IPS DF 19.7 (cell line): ENCODE measurements around the gene DLX2.

Experiments
- DNase-seq: peaks from one replicate; pipeline ENCODE4 v3.0.0-alpha.2; 2013; ENCODE audit warnings: low read depth, low spot score

The DLX2 gene

GRCh38 chr2:172094294-172095145 is 8.2 kb downstream of the DLX2 start:
- DNase-seq: no peak

DNA sequence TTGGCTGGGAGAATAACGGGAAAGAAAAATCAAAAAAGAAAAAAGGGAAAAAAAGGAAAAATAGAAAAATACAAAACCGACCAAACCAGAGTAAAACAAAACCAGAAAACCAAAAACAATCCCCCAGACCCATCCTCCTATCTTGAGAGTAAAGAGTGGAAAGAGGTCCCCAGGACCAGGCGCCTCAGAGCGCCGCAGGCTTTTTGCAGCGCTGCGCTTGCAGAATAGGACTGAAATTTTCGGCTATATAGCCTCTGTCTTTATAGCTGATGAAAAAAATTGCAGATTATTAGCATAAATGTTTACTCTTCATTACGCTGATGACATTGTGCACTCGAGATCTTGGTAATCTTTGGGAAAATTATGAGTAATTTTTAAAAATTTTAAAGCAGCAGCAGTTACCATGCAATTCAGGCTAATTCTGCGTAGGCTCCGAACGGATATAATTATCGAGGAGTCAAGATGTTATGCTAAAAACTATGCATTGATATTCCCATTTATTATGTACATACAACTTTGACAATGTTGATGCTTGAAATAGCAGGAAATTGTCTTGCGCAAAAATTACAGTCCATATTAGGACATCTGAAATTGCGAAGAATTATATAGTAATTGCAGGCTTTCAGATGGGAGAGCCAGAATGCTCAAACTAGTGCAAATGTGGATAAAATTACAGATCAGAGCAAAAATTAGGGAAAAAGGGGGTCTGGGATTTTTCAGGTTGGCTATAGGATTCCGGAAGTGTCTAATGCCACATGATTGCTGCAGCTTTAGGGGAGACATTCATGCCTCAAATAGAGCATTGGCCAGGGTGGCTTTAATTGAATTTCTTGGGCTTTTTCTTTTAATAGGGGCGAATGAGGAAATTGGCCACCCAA is 9.0 kb downstream of the DLX2 start:
- DNase-seq: no peak

- no peak for DNase-seq
Observed at GRCh38 chr2:172092716-172093415, 9.8 kb downstream of the DLX2 start.

DNA sequence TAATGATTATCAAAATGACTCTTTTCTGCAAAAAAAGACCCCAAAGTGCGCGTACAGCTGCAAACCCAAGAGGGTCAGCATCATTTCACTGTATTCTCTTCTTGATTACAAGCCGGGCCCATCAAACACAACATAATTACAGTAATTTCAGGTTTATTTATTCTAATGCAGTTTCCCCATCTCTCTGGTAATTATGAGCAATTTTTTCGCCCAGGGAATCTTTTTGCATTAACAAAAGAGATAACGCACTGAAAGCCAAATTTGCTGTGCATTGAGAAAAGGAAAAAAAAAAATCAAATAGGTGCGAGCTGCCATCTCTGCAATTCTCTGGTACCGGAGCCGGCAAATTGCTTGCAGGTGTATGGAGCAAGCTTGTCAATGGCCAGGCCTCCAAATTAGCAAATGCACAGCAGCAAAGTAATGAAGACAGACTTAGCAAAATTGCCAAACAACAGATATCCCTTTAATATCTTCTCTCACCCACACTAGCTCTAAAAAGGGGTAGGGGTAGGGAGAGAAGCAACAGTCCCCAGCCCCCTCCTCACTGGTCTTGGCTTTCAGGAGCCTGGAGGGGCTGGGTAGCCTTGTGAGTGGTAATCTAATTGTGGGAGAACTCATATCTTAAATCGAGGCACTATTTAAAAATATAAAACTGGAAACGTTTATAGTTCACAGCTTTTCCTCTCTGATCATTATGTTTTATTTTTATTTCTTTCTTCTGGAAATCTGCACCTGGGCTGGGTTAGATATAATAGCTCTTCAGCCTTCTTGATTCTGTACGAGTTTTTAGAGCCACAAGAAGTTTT is 10.7 kb downstream of the DLX2 start:
- no peak for DNase-seq

DNA sequence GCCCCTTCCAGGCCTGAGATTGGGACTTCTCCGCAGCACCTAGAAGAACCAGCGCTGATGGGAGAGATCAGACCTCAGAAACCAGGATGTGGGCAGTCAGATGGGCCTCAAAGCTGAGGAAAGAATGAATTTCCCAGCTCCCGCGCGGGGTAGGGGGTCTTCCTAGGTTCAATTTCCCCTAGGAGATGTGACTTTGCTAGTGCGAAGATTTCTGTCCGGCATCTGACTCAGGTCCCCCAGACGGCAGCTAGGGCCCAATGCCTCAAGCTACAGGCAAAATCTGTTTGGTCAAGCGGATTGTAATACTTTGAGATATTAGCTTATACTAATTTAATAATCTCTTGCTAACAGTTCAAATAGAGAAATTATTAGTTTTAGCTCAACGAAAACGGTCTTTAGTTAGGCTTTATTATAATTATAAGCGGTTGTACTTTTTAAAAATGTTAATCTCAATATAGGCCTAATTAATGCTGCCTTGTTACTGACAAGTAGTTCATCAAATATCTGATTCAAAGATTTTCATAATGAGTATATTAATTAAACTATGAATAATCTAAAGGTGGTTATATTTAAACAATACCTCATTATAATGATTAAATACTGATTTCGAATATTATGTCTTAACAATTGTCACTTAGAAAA is 11.6 kb downstream of the DLX2 start:
- DNase-seq: no peak

DNA sequence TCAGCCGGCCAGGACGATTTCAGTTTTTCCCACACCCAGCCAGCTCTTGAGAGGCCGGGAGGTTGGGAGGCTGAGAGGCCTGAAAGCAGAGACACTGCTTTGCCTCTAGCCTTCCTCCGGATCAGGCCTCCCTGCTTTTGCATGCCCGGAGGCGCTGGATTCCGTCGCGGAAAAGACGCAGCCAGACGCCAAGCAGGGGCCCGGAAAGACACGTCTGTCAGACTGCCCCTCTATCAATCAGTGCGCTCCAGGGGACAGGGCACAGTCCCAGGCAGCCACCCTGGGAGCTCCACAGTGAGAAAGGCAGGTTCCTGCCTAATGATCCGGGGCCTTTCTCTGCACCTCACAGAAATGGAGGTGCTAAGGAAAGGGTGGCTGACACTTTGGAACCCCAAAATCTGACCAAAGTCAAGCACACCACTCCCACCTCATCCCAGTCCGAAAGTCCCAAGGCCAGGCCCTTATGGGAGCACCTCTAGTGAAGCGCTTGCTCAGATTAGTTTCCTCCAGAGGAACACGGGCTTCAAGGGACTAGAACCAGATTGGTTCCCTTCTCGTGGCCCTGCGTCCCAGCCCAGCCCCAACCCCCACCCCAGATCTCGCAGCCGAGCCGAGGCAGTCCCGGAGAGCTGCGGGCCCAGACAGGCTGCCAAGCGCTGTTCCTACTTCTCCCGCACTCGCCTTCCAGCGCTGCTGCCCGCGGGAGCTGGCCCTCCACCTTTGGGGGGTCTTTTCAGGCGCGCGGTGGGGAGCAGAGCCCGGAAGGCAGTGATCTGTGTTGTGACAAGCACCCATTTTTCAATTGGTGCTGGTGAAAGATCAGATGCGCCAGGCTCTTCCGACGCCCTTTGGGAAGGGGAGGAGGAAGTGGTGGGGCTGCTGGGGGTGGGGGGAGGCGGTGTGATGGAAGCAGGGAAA is 12.4 kb downstream of the DLX2 start:
- DNase-seq: no peak

GRCh38 chr2:172089633-172090032 is 13.1 kb downstream of the DLX2 start:
- no peak for DNase-seq

DNA sequence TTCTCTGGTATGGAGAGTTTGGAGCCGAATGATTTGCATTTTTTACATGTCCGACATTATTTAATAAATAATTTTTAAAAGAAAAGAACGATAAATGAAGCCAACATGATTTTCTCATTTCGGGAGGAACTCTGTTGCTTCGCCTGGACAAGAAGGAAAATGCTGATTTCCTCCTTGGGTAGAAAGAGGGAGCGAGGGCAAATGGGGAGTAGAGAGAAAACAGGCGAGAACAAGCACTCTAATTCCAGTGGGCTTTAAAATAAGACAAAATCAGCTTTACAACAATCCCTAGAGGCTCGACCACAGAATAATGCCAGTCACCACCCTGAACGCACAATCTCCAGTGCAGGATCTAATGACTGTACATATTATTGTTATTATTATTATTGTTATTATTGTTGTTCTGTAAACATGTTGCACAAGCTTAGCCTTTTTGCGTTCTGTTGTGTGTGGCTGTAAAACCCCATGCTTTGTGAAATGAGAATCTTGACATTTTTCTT is 13.6 kb downstream of the DLX2 start:
- no peak for DNase-seq

GRCh38 chr2:172088245-172089004 is 14.3 kb downstream of the DLX2 start:
- DNase-seq: no peak

GRCh38 chr2:172087780-172088244 is 14.9 kb downstream of the DLX2 start:
- DNase-seq: no peak

DNA sequence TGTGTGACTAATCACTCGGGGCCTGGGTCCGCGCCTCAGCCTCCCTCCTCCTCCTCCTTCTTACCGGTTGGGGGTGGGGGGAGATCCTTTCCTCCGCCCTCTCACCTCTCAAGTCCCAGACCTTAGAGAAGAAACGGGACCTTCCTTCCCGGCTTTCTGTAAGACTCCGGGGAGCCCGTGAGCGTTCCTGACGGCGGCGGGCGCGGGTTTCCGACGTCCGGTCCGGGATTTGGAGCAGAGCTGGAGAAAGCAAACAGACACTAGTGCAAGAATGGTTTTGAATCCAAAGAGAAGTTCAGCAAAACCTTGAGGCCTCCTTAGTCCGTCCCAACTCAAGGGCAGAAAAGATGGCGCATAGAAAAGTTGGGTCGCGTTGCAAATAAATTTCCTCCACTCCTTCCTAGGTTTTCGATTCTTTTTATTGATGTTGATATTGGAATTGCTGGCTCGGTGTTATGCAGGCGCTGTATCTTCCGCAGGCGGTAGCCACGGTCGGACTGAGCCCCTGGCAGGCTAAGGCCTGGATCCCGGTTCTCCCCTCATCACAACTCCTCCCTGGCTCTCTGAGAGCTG is 15.4 kb downstream of the DLX2 start:
- no peak for DNase-seq

- no peak for DNase-seq
Observed at GRCh38 chr2:172086241-172087206, 16.2 kb downstream of the DLX2 start.

DNA sequence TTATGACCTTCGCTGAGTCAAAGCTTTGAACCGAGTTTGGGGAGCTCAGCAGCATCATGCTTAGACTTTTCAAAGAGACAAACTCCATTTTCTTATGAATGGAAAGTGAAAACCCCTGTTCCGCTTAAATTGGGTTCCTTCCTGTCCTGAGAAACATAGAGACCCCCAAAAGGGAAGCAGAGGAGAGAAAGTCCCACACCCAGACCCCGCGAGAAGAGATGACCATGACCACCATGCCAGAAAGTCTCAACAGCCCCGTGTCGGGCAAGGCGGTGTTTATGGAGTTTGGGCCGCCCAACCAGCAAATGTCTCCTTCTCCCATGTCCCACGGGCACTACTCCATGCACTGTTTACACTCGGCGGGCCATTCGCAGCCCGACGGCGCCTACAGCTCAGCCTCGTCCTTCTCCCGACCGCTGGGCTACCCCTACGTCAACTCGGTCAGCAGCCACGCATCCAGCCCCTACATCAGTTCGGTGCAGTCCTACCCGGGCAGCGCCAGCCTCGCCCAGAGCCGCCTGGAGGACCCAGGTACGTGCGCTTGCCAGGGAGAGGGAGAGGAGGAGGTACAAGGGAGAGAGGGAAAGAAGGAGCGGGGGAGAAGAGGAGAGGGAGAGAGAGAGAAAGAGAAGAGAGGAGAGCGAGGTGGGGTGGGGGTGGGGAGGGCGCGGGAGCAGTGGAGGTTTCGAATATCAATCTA is 17.1 kb downstream of the DLX2 start, which contains the start of gene DLX1:
Gene DLX1 (plus strand): TSS at position 48 of the 700 bp plus-strand sequence. CDS start 171 bp downstream, at position 219.
- no peak for DNase-seq

DNA sequence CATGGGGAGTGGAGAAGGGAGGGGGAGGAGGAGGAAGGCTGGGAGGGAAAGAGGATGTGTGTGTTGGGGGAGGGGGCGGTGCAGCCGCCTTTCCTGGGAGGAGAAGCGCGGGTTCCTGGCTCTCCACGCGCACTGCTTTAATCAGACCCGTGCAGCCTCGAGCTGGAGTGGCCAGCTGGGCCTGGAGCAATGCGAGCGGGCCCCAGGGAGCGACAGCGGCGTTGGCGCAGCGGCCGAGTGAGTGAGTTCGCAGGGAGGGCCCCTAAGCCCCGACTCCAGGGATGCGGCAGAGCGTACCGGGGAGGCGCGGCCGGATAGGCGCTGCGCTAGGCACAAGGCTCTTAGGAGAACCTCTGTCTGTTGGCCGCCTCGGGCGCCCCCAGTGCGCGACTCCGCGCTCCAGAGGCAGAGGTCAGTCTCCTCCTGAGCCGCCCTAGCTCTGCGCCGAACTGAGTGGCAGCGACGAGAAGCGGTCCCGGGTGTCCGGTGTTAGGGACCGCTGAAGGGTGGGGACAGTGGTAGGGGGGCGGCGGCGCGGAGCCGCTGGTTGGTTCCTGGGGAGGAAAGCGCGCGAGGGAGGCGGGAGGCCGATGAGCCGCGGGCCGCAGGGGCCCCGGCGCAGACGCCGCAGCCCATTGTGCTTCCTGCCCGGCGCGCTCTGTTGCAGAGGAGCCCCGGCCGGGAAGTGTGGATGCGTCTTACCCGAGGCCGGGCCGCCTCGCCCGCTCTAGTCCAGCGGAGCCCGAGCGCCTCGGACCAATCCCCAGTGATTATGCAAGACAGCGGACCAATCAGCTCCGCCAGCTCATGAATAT is 17.8 kb downstream of the DLX2 start:
- DNase-seq: no peak

GRCh38 chr2:172084395-172084644 is 18.4 kb downstream of the DLX2 start:
- no peak for DNase-seq
